Measurements from ENCODE around the gene TPRN.
A peak's percentile ranks its signal among the peaks of the same experiment; 100 is the strongest.

Gene TPRN

GRCh38 chr9:137159105-137160053, 41.2 kb downstream of the TPRN start:
- no peak for DNase-seq (ENCODE audit: low spot score)

GRCh38 chr9:137158625-137159024, 41.9 kb downstream of the TPRN start:
- DNase-seq (ENCODE audit: low spot score), result no peak

- no peak for DNase-seq (ENCODE audit: low spot score)
Measured at GRCh38 chr9:137157618-137158415, 42.7 kb downstream of the TPRN start.

- peak; percentile 64 for DNase-seq (ENCODE audit: low spot score)
Measured at GRCh38 chr9:137156567-137157375, 43.8 kb downstream of the TPRN start.

- DNase-seq (ENCODE audit: low spot score), result no peak
Measured at GRCh38 chr9:137152844-137153405, 47.6 kb downstream of the TPRN start.

- no peak for DNase-seq (ENCODE audit: low spot score)
Measured at GRCh38 chr9:137150617-137151457, 49.7 kb downstream of the TPRN start.

GRCh38 chr9:137149942-137150616, 50.5 kb downstream of the TPRN start:
- no peak for DNase-seq (ENCODE audit: low spot score)

- DNase-seq (ENCODE audit: low spot score), result no peak
Measured at GRCh38 chr9:137149363-137149762, 51.2 kb downstream of the TPRN start.

GRCh38 chr9:137148661-137149060, 51.9 kb downstream of the TPRN start:
- no peak for DNase-seq (ENCODE audit: low spot score)

GRCh38 chr9:137148242-137148641, 52.3 kb downstream of the TPRN start:
- DNase-seq (ENCODE audit: low spot score), result no peak

- DNase-seq (ENCODE audit: low spot score), result no peak
Measured at GRCh38 chr9:137147793-137148160, 52.8 kb downstream of the TPRN start.

- DNase-seq (ENCODE audit: low spot score), result no peak
Measured at GRCh38 chr9:137147091-137147792, 53.3 kb downstream of the TPRN start.

GRCh38 chr9:137146527-137146918, 54.0 kb downstream of the TPRN start:
- no peak for DNase-seq (ENCODE audit: low spot score)

- no peak for DNase-seq (ENCODE audit: low spot score)
Measured at GRCh38 chr9:137145731-137146526, 54.6 kb downstream of the TPRN start.

- no peak for DNase-seq (ENCODE audit: low spot score)
Measured at GRCh38 chr9:137143459-137143858, 57.1 kb downstream of the TPRN start.

- no peak for DNase-seq (ENCODE audit: low spot score)
Measured at GRCh38 chr9:137141976-137142936, 58.3 kb downstream of the TPRN start.

All from hepatic stellate cell (primary cell).